Suprapubic skin (tissue), 4 donors: ENCODE measurements around the gene SGTA.

Experiments
- EP300 ChIP-seq: sonication (generic); formaldehyde crosslinking; IDR thresholded peaks from one replicate; pipeline ENCODE4 v1.6.1; 2017; ENCODE audit warnings: antibody characterized with exemption
- POLR2A ChIP-seq, 2 donors: fragments of 450-650 bp; IDR thresholded peaks; one replicate each; pipeline ENCODE4 v1.6.1; 2017; ENCODE audit warnings: antibody characterized with exemption in 2 of 2, mild to moderate bottlenecking in 2 of 2, moderate library complexity in 2 of 2
- POLR2AphosphoS5 ChIP-seq, 3 donors: sonication (generic); formaldehyde crosslinking; IDR thresholded peaks; one replicate each; pipeline ENCODE4 v1.6.1; 2017; ENCODE audit warnings: antibody characterized with exemption in 3 of 3
- TF ChIP-seq, protein P1 (sequence below), 2 donors: fragments of 200-600 bp in 1 of 2; fragments of 450-650 bp in 1 of 2; sonication (generic) in 1 of 2; IDR thresholded peaks; one replicate each; pipeline ENCODE4 v1.5.1; 2016 to 2019; ENCODE audit warnings: antibody characterized with exemption in 2 of 2, mild to moderate bottlenecking in 1 of 2, moderate library complexity in 1 of 2

GRCh38 chr19:2774083-2774679 lies 8.9 kb downstream of the SGTA start:
- TF ChIP-seq, protein P1, sequence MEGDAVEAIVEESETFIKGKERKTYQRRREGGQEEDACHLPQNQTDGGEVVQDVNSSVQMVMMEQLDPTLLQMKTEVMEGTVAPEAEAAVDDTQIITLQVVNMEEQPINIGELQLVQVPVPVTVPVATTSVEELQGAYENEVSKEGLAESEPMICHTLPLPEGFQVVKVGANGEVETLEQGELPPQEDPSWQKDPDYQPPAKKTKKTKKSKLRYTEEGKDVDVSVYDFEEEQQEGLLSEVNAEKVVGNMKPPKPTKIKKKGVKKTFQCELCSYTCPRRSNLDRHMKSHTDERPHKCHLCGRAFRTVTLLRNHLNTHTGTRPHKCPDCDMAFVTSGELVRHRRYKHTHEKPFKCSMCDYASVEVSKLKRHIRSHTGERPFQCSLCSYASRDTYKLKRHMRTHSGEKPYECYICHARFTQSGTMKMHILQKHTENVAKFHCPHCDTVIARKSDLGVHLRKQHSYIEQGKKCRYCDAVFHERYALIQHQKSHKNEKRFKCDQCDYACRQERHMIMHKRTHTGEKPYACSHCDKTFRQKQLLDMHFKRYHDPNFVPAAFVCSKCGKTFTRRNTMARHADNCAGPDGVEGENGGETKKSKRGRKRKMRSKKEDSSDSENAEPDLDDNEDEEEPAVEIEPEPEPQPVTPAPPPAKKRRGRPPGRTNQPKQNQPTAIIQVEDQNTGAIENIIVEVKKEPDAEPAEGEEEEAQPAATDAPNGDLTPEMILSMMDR (IDR thresholded peaks at IDR 0.05): no peak
- TF ChIP-seq POLR2A (IDR thresholded peaks at IDR 0.05): no peak
- TF ChIP-seq POLR2AphosphoS5 (IDR thresholded peaks at IDR 0.05): no peak
- no peak for TF ChIP-seq EP300
